ENCODE results near the gene FAM120A.

DNA sequence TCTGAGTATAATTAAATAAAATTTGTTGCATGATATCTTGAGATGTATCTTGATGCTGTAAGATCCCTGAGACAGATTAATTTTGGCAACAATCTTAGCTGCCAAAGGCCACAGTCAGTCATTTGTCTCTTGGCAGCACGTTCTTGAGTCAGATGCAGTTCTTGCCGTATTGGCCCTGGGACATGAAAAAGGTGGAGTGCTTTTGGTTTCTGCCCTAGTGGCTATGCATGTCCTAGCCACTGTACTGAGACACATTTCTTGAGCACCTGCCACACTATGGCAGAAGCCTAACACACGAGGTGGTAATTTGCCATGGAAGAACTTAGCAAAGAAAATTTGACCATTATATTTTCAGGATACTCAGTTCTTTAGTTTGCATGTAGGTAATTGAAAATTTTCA, 79.9 kb downstream of the FAM120A start:
- TF ChIP-seq EZH2 (IDR thresholded peaks at IDR 0.05; ENCODE audit: low read length, unreplicated experiment) (no peak), CTCF (conservative IDR thresholded peaks at IDR 0.05; ENCODE audit: low read depth, low read length) (no peak), EZH2phosphoT487 (IDR thresholded peaks at IDR 0.05; ENCODE audit: borderline replicate concordance, low read length) (no peak)

All from PC-3 (cell line).